Liver (tissue), 3 donors: ENCODE data around the gene PEX11G.

Experiments used
- ATF3 ChIP-seq: IDR thresholded peaks from 2 replicates; pipeline ENCODE4 v1.6.1; 2016; ENCODE audit warnings: antibody characterized with exemption
- FOXA1 ChIP-seq: IDR thresholded peaks from 2 replicates; pipeline ENCODE4 v1.6.1; 2016; ENCODE audit warnings: antibody characterized with exemption
- FOXA2 ChIP-seq: IDR thresholded peaks from 2 replicates; pipeline ENCODE4 v1.6.1; 2016; ENCODE audit warnings: antibody characterized with exemption
- GABPA ChIP-seq, 2 donors: IDR thresholded peaks in 1 of 2; conservative IDR thresholded peaks in 1 of 2; 2 replicates each; pipeline ENCODE4 v1.6.1; 2016; ENCODE audit warnings: antibody characterized with exemption in 2 of 2, mild to moderate bottlenecking in 1 of 2, moderate library complexity in 1 of 2
- JUND ChIP-seq, 2 donors: IDR thresholded peaks; 2 replicates each; pipeline ENCODE4 v1.6.1; 2016; ENCODE audit warnings: antibody characterized with exemption in 2 of 2
- RAD21 ChIP-seq, 2 donors: IDR thresholded peaks; 2 replicates each; pipeline ENCODE4 v1.6.1; 2016; ENCODE audit warnings: antibody characterized with exemption in 2 of 2, mild to moderate bottlenecking in 2 of 2
- RXRA ChIP-seq, 2 donors: IDR thresholded peaks; 2 replicates each; pipeline ENCODE4 v1.6.1; 2017 to 2018; ENCODE audit warnings: antibody characterized with exemption in 2 of 2, mild to moderate bottlenecking in 1 of 2
- SP1 ChIP-seq: IDR thresholded peaks from 2 replicates; pipeline ENCODE4 v1.6.1; 2018; ENCODE audit warnings: antibody characterized with exemption, mild to moderate bottlenecking
- TAF1 ChIP-seq: conservative IDR thresholded peaks from 2 replicates; pipeline ENCODE4 v1.6.1; 2016; ENCODE audit warnings: antibody characterized with exemption, mild to moderate bottlenecking
- YY1 ChIP-seq: IDR thresholded peaks from 2 replicates; pipeline ENCODE4 v1.6.1; 2016; ENCODE audit warnings: antibody characterized with exemption, mild to moderate bottlenecking
- TF ChIP-seq, protein P1 (sequence below): fragments of 150-350 bp; IDR thresholded peaks from 2 replicates; pipeline ENCODE4 v1.5.1; 2017; ENCODE audit warnings: improper control_type of control experiment, low read depth, low read length; ENCODE audit not compliant: missing input control
- TF ChIP-seq, protein P2 (sequence below): IDR thresholded peaks from 2 replicates; pipeline ENCODE4 v1.6.1; 2016; ENCODE audit warnings: antibody characterized with exemption
- TF ChIP-seq, protein P3 (sequence below): IDR thresholded peaks from 2 replicates; pipeline ENCODE4 v1.6.1; 2016; ENCODE audit warnings: antibody characterized with exemption, mild to moderate bottlenecking
- TF ChIP-seq, protein P4 (sequence below): IDR thresholded peaks from 2 replicates; pipeline ENCODE4 v1.6.1; 2016; ENCODE audit warnings: antibody characterized with exemption
- donor health status: healthy.
- donor health status: healthy.

DNA sequence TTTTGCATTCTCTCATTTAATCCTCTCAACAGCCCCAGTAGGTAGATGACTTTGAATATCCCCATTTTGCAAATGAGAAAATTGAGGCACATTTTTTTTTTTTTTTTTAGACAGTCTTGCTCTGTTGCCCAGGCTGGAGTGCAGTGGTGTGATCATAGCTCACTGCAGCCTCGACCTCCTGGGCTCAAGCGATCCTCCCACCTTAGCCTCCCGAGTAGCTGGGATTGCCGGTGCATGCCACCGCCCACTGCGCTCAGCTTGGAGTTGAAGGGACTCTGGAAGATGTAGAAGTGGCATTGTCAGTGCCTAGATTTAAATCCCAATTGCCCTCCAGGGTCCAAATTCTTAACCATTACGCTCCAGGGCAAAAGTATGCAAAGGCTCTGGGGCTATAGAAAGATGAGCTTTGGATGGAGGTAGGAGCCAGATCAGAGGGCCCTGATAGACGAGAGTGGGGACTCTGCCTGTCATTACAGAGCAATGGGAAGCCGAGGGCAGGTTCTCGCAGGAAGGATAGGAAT, 32.8 kb upstream of the PEX11G start:
- no peak for TF ChIP-seq FOXA2
- no peak for TF ChIP-seq FOXA1
- no peak for TF ChIP-seq YY1
- TF ChIP-seq, protein P1, sequence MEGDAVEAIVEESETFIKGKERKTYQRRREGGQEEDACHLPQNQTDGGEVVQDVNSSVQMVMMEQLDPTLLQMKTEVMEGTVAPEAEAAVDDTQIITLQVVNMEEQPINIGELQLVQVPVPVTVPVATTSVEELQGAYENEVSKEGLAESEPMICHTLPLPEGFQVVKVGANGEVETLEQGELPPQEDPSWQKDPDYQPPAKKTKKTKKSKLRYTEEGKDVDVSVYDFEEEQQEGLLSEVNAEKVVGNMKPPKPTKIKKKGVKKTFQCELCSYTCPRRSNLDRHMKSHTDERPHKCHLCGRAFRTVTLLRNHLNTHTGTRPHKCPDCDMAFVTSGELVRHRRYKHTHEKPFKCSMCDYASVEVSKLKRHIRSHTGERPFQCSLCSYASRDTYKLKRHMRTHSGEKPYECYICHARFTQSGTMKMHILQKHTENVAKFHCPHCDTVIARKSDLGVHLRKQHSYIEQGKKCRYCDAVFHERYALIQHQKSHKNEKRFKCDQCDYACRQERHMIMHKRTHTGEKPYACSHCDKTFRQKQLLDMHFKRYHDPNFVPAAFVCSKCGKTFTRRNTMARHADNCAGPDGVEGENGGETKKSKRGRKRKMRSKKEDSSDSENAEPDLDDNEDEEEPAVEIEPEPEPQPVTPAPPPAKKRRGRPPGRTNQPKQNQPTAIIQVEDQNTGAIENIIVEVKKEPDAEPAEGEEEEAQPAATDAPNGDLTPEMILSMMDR = no peak
- TF ChIP-seq JUND (IDR thresholded peaks at IDR 0.05) = no peak
- TF ChIP-seq, protein P2, sequence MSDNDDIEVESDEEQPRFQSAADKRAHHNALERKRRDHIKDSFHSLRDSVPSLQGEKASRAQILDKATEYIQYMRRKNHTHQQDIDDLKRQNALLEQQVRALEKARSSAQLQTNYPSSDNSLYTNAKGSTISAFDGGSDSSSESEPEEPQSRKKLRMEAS = no peak
- no peak for TF ChIP-seq TAF1
- TF ChIP-seq, protein P3, sequence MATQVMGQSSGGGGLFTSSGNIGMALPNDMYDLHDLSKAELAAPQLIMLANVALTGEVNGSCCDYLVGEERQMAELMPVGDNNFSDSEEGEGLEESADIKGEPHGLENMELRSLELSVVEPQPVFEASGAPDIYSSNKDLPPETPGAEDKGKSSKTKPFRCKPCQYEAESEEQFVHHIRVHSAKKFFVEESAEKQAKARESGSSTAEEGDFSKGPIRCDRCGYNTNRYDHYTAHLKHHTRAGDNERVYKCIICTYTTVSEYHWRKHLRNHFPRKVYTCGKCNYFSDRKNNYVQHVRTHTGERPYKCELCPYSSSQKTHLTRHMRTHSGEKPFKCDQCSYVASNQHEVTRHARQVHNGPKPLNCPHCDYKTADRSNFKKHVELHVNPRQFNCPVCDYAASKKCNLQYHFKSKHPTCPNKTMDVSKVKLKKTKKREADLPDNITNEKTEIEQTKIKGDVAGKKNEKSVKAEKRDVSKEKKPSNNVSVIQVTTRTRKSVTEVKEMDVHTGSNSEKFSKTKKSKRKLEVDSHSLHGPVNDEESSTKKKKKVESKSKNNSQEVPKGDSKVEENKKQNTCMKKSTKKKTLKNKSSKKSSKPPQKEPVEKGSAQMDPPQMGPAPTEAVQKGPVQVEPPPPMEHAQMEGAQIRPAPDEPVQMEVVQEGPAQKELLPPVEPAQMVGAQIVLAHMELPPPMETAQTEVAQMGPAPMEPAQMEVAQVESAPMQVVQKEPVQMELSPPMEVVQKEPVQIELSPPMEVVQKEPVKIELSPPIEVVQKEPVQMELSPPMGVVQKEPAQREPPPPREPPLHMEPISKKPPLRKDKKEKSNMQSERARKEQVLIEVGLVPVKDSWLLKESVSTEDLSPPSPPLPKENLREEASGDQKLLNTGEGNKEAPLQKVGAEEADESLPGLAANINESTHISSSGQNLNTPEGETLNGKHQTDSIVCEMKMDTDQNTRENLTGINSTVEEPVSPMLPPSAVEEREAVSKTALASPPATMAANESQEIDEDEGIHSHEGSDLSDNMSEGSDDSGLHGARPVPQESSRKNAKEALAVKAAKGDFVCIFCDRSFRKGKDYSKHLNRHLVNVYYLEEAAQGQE = no peak
- no peak for TF ChIP-seq SP1
- TF ChIP-seq ATF3 = no peak
- TF ChIP-seq RXRA (IDR thresholded peaks at IDR 0.05) = no peak
- no peak for TF ChIP-seq GABPA (IDR thresholded peaks at IDR 0.05 in 1 of 2, conservative IDR thresholded peaks at IDR 0.05 in 1 of 2)
- TF ChIP-seq RAD21 (IDR thresholded peaks at IDR 0.05) = no peak
- TF ChIP-seq, protein P4, sequence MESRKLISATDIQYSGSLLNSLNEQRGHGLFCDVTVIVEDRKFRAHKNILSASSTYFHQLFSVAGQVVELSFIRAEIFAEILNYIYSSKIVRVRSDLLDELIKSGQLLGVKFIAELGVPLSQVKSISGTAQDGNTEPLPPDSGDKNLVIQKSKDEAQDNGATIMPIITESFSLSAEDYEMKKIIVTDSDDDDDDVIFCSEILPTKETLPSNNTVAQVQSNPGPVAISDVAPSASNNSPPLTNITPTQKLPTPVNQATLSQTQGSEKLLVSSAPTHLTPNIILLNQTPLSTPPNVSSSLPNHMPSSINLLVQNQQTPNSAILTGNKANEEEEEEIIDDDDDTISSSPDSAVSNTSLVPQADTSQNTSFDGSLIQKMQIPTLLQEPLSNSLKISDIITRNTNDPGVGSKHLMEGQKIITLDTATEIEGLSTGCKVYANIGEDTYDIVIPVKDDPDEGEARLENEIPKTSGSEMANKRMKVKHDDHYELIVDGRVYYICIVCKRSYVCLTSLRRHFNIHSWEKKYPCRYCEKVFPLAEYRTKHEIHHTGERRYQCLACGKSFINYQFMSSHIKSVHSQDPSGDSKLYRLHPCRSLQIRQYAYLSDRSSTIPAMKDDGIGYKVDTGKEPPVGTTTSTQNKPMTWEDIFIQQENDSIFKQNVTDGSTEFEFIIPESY = no peak
